Epithelial cell of prostate (primary cell): ENCODE results near the gene KRTAP20-1.

ENCODE experiments used
- DNase-seq: peaks from one replicate; pipeline ENCODE4 v3.0.0-alpha.2; 2011; ENCODE audit warnings: low read depth, low spot score
- H3K27ac ChIP-seq: fragments of 450-650 bp; 2 replicates; pipeline ENCODE4 v1.5.1; 2017; ENCODE audit warnings: mild to moderate bottlenecking

Gene KRTAP20-1

DNA sequence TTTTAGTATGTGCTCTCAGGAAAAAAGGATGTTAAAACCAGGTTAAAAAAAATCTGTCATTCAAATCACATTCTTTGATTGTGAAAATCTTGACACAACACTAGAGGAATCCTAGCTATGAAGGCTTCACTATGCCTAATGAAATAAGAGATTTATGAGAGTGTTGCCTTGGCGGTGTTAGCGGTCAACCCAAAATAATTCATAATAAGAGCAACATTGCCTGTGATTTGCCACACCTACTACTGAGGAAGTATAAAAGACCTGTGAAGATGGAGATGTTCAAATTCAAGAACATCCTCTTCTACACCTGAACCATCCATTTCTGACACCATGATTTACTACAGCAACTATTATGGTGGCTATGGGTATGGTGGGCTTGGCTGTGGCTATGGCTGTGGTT is at the start of gene KRTAP20-1:
Gene KRTAP20-1, plus strand, starts transcription at position 301 of the 400 bp plus-strand sequence. Its CDS starts 30 bp downstream, at position 331.
- DNase-seq = no peak
- H3K27ac ChIP-seq = no peak within 1 kb of the TSS

DNA sequence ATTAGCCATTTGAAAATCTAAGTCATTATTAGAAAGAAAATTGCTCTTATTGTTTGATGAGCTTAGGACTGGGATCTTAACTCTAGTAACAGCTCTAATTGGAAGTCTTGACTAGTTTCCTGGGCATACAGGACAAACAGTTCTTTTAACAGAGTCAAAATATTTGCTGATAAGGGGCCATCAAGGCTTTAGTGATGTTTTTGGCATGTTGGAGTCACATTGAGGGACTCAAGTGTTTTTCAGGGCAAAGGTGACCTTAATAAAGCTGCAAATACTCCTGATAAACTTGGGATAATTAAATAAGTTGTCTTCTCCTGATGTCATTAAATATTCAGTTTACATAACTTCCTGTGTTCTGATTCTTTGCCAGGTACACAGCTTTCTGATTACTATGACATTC is 48.6 kb upstream of the KRTAP20-1 start:
- no peak for DNase-seq

GRCh38 chr21:30577766-30578165 is 38.5 kb upstream of the KRTAP20-1 start:
- no peak overlapping the region for H3K27ac ChIP-seq
- no peak for DNase-seq

More for the DNA sequence above, 48.6 kb upstream of the KRTAP20-1 start:
- no peak overlapping the region for H3K27ac ChIP-seq

DNA sequence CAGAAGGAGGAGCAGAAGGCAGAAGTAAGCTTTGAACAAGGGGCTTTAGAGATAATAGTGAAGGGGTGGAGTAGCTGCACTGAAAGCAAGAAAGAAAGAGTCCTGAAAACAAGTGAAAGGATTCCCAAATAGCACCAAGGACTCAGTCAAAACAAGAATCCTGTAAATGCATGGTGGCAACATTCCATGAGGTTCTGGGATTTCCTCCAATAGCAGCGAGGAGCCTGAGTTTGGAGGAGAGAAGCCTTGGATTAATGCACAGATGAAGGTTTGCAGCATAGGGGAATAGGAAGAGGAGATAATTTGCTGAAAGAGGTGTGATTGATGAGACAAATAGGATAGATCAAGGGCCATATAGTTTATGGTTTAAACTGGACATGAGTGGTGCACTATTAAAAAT is 36.9 kb upstream of the KRTAP20-1 start:
- H3K27ac ChIP-seq = no peak overlapping the region
- no peak for DNase-seq

GRCh38 chr21:30580132-30580531 is 36.1 kb upstream of the KRTAP20-1 start:
- DNase-seq = no peak
- no peak overlapping the region for H3K27ac ChIP-seq

DNA sequence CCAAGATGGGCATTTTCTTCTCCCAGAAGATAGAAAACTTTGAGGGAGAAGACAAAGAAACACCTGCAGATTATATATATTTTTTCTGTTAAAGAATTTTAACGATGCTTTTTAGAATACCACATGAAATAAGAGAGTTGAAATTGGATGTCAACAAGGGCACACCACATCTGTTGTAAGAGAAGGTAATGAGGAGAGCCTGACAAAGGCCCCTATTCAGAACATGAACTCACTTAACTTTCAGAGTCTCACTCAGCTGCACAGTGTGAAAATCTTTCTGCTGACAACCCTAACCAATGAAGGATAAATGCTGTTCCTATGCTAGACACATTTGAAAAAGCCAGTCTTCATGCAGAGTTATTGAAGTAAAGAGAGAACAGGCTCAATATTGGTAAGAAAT is 33.4 kb upstream of the KRTAP20-1 start:
- DNase-seq = no peak
- no peak overlapping the region for H3K27ac ChIP-seq

DNA sequence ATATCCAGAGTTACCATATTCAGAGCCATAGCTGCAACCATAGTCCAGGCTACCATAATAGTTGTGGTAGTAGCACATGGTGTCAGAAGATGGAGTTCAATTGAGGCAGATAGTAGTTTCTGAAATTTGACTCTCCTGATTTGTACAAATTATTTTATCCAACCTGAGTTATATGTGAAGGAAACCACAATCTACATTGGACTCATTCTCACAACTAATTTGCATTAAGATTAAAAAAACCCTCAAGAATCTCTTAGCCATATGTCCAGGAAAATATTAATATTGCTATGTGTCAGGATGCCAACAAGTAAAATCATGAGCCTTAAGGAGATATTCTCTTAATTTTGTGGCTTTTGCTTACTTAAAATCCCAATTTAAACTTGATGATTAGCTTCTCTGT is 25.9 kb upstream of the KRTAP20-1 start, which contains the start of gene KRTAP22-2:
Gene KRTAP22-2, minus strand, starts transcription at position 101 of the 400 bp plus-strand sequence.
- H3K27ac ChIP-seq = no peak within 1 kb of the TSS
- no peak for DNase-seq

DNA sequence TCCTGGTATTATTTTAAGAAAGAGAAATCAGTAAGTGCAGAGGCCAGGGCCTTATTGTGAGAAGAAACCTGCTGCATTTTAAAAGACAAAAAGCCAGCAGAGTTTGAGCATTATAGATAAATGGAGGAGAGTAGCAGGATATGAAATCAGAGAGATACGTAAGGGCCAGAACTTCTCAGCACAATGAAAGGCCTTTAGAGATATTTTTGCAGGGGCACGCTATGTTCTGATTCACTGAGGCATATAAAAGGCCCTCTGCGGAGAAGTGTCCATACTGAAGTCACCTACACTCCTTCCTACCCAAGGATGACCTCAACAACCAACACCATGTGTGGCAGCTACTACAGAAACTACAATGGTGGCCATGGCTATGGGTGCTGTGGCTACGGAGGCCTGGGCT is 24.1 kb upstream of the KRTAP20-1 start, which contains the start of gene KRTAP6-3:
Gene KRTAP6-3, plus strand, starts transcription at position 301 of the 400 bp plus-strand sequence. Its CDS starts 6 bp downstream, at position 307.
- no peak for DNase-seq
- no peak within 1 kb of the TSS for H3K27ac ChIP-seq

GRCh38 chr21:30598802-30599201 is 17.4 kb upstream of the KRTAP20-1 start, which contains the start of gene KRTAP6-2:
Gene KRTAP6-2, minus strand, starts transcription at chr21:30598902. Its CDS starts 28 bp downstream, at chr21:30598874.
- no peak within 1 kb of the TSS for H3K27ac ChIP-seq
- DNase-seq = no peak

GRCh38 chr21:30600787-30601186 is 15.4 kb upstream of the KRTAP20-1 start, which contains the start of gene KRTAP22-1:
Gene KRTAP22-1, plus strand, starts transcription at chr21:30601087.
- no peak for DNase-seq
- no peak within 1 kb of the TSS for H3K27ac ChIP-seq

- no peak for DNase-seq
- H3K27ac ChIP-seq = no peak overlapping the region
Measured at GRCh38 chr21:30605968-30606367, 10.3 kb upstream of the KRTAP20-1 start.

GRCh38 chr21:30612132-30612531 is 4.1 kb upstream of the KRTAP20-1 start:
- no peak for DNase-seq
- H3K27ac ChIP-seq = no peak overlapping the region

- DNase-seq = no peak
- no peak within 1 kb of the TSS for H3K27ac ChIP-seq
Measured at GRCh38 chr21:30613836-30614235, 2.4 kb upstream of the KRTAP20-1 start, which contains the start of gene KRTAP6-1. Gene KRTAP6-1, minus strand, starts transcription at chr21:30613930. Its CDS starts 26 bp downstream, at chr21:30613904.

DNA sequence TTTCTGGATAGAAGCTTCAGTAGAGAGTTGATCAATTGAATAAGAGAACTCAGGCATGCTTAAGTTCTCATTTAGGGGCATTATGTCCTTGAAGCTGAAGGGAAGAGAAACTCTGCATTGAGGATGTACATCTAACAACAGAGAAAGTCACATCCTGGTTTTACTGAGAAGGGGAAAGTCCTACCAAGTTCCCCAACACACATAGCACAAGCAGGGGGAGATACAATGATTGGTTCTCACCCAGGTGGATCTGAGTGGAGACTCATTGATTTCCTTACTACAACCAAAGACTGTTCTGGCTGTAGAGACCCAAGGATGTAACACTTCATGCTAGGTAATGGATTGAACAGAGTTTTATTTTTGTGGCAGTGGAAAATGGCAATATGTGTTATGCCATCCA is 1.0 kb upstream of the KRTAP20-1 start:
- DNase-seq = no peak

GRCh38 chr21:30620080-30620479 is 3.9 kb downstream of the KRTAP20-1 start:
- no peak overlapping the region for H3K27ac ChIP-seq

More for the DNA sequence above, 1.0 kb upstream of the KRTAP20-1 start:
- no peak overlapping the region for H3K27ac ChIP-seq

GRCh38 chr21:30620522-30620921 is 4.3 kb downstream of the KRTAP20-1 start, which contains the start of gene KRTAP20-4:
Gene KRTAP20-4, plus strand, starts transcription at chr21:30620627.
- H3K27ac ChIP-seq = no peak within 1 kb of the TSS
- DNase-seq = no peak

More at GRCh38 chr21:30620080-30620479, 3.9 kb downstream of the KRTAP20-1 start:
- no peak for DNase-seq

DNA sequence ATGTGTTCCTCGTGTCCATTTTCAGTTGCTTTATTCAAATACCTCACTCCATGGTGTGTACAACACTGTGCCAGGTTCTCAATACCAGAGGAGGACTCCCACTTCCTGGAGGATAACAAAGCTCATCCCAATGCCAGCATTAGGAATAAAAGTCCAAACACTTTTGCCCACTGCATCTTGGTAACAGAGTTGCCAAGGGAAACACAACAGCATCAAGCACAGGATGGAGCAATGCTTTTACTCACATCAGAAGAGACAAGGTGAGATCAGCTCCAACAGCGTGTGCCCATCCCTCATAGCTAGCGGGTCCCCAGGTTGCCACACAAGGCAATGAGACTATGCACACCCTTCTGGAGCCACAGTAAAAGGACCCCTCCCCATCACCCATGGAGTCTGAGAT is 7.1 kb downstream of the KRTAP20-1 start:
- no peak overlapping the region for H3K27ac ChIP-seq
- DNase-seq = no peak

DNA sequence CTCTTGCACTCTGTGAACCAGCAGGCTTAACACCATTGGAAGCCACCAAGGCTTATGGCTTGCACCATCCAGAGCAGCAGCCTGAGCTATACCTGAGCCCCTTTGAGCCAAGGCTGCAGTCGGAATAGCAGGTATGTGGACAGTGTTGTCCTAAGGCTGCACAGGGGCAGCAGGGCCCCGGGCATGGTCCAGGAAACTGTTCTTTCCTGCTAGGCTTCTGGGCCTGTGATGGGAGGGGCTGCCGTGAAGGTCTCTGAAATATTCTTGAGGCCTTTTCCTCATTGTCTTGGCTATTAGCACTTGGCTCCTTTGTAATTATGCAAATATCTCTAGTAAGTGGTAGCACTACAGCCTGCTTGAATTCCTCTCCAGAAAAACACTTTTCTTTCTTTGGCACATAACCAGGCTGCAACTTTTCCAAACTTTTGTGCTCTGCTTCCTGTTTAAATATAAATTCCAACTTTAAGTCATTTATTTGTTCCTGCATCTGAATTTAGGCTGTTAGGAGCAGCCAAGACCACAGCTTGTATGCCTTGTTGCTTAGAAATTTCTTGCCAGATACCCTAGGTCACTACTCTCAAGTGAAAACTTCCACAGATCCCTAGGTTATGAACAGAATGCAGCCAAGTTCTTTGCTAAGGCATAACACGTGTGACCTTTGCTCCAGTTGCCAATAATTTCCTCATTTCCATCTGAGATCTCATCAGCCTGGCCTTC is 9.4 kb downstream of the KRTAP20-1 start:
- no peak overlapping the region for H3K27ac ChIP-seq
- DNase-seq = no peak

GRCh38 chr21:30628109-30628508 is 11.9 kb downstream of the KRTAP20-1 start:
- no peak overlapping the region for H3K27ac ChIP-seq
- no peak for DNase-seq

- no peak overlapping the region for H3K27ac ChIP-seq
- no peak for DNase-seq
Measured at GRCh38 chr21:30629200-30629599, 13.0 kb downstream of the KRTAP20-1 start.

- no peak for DNase-seq
Measured at GRCh38 chr21:30634906-30635305, 18.7 kb downstream of the KRTAP20-1 start, which contains the start of gene KRTAP20-2. Gene KRTAP20-2, plus strand, starts transcription at chr21:30635206. Its CDS starts 58 bp downstream, at chr21:30635264.

More at GRCh38 chr21:30634906-30635305, 18.7 kb downstream of the KRTAP20-1 start, which contains the start of gene KRTAP20-2:
- no peak within 1 kb of the TSS for H3K27ac ChIP-seq
